ENCODE results near the gene TCF7L1.

Gene TCF7L1

DNA sequence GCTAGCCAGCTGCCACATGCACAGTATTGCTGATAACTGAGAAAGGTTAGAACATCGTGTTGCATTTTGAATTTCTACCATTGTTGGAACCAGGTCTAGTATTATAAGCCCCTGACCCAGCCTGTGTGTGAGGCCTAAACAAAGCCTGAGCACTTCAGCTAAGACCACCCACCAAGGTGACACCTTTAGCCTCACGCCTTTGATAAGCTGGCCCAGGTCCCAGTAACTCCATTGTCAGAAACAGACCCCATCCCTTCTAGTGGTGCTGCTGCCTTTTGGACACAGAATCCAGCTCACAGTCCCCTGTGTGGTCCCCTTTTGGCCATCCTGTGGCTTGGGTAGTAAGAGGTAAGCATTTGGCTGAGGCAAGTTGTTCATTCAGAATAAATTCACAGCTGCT, 223.0 kb downstream of the TCF7L1 start:
- DNase-seq = no peak

DNA sequence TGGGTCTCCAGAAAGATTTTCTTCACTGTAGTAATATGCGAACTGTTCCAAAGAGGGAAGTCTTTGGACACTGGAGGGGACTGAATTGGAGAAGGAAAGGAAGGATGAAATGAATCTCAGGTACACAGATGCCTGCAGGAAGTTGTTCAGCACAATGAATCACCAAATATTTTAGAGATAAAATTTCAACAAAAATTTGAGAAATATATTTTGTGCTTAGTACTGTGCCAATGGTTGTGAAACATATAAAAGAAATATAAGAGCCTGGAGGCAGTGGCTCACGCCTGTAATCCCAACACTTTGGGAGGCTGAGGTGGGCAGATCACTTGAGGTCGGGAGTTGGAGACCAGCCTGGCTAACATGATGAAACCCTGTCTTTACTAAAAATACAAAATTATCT, 224.5 kb downstream of the TCF7L1 start:
- DNase-seq = no peak

Measured in suppressor macrophage (primary cell).